Panc1 (cell line): Measurements from ENCODE around the gene COPZ1.

ENCODE experiments used
- CTCF ChIP-seq: fragments of 450-650 bp; IDR thresholded peaks from 2 replicates; pipeline ENCODE4 v1.5.1; 2017; ENCODE audit warnings: mild to moderate bottlenecking
- POLR2AphosphoS5 ChIP-seq: IDR thresholded peaks from 2 replicates; pipeline ENCODE4 v1.6.1; 2012; ENCODE audit warnings: mild to moderate bottlenecking, low read depth, low read length, moderate library complexity
- REST ChIP-seq, 2 experiments: IDR thresholded peaks; 2 replicates each; pipeline ENCODE4 v1.6.1; 2011 to 2012; ENCODE audit warnings: low read depth in 2 of 2, control low read depth in 1 of 2, low read length in 1 of 2, mild to moderate bottlenecking in 1 of 2, moderate library complexity in 1 of 2; ENCODE audit not compliant: insufficient read depth in 1 of 2

GRCh38 chr12:54357506-54358190, 32.7 kb downstream of the COPZ1 start:
- no peak for TF ChIP-seq CTCF
- TF ChIP-seq POLR2AphosphoS5, result no peak
- TF ChIP-seq REST (IDR thresholded peaks at IDR 0.05; ENCODE audit: insufficient read depth in 1 of 2, low read depth in 2 of 2, low read length in 1 of 2), result no peak
